Esophagus squamous epithelium (tissue), 5 donors: ENCODE results near the gene AMER3. TPM values are rescaled to one million over a fixed set of nuclear protein-coding genes. Genes with fewer than 3 reads are reported as not detected.

Source experiments
- DNase-seq: peaks from one replicate; lab custom pipeline; 2025; lab: John Stamatoyannopoulos, UW
- H3K27ac ChIP-seq, 4 donors: fragments of 200-600 bp; sonication (generic); one replicate each; pipeline ENCODE4 v1.5.1; 2016 to 2019; ENCODE audit warnings: mild to moderate bottlenecking in 1 of 4
- H3K27me3 ChIP-seq, 4 donors: fragments of 200-600 bp; sonication (generic); 1 replicate in 3 of 4; 2 replicates in 1 of 4; pipeline versions ENCODE4 v1.5.1 to v1.6.0; 2017 to 2021; ENCODE audit warnings: antibody characterized with exemption in 1 of 4
- H3K36me3 ChIP-seq, 3 donors: fragments of 200-600 bp; sonication (generic); one replicate each; pipeline ENCODE4 v1.5.1; 2016 to 2019
- H3K4me1 ChIP-seq, 3 donors: fragments of 200-600 bp; sonication (generic); one replicate each; pipeline ENCODE4 v1.5.1; 2017 to 2019
- H3K4me3 ChIP-seq, 4 donors: fragments of 200-600 bp; sonication (generic); 1 replicate in 3 of 4; 2 replicates in 1 of 4; pipeline ENCODE4 v1.5.1; 2016 to 2019; ENCODE audit warnings: mild to moderate bottlenecking in 2 of 4, moderate library complexity in 1 of 4
- H3K9me3 ChIP-seq, 3 donors: fragments of 200-600 bp; sonication (generic); one replicate each; pipeline ENCODE4 v1.5.1; 2016 to 2019
- POLR2A ChIP-seq, 4 donors: fragments of 450-650 bp; IDR thresholded peaks; one replicate each; pipeline ENCODE4 v1.6.1; 2017; ENCODE audit warnings: antibody characterized with exemption in 4 of 4, mild to moderate bottlenecking in 4 of 4, moderate library complexity in 3 of 4
- WGBS, 2 donors: methylation state at CpG; one replicate each; pipeline ENCODE4 v1.1.5; 2018; 5-methylcytosine and 5-hydroxymethylcytosine counted together
- intact Hi-C: fragments of 100-400 bp; cut with DNase I; formaldehyde crosslinking; loops from one replicate; pipeline ENCODE4 v1.15.0; 2022
- total RNA-seq, 4 donors: library from RNA; depleted of rRNA; stranded (reverse); fragments of >200 nt; gene quantifications; one replicate each; pipeline ENCODE4 v1.1.0, GENCODE V29; 2016
- TF ChIP-seq, protein P1 (sequence below), 6 experiments: fragments of 450-650 bp in 4 of 6; fragments of 200-600 bp in 2 of 6; sonication (generic) in 2 of 6; IDR thresholded peaks; one replicate each; pipeline ENCODE4 v1.5.1; 2016 to 2019; ENCODE audit warnings: antibody characterized with exemption in 6 of 6, mild to moderate bottlenecking in 4 of 6, moderate library complexity in 4 of 6
- donor health status: DM: yes; HTN: yes; CAD: no.

The AMER3 gene
- total RNA-seq, 4 donors from 2014 or later: not detected

DNA sequence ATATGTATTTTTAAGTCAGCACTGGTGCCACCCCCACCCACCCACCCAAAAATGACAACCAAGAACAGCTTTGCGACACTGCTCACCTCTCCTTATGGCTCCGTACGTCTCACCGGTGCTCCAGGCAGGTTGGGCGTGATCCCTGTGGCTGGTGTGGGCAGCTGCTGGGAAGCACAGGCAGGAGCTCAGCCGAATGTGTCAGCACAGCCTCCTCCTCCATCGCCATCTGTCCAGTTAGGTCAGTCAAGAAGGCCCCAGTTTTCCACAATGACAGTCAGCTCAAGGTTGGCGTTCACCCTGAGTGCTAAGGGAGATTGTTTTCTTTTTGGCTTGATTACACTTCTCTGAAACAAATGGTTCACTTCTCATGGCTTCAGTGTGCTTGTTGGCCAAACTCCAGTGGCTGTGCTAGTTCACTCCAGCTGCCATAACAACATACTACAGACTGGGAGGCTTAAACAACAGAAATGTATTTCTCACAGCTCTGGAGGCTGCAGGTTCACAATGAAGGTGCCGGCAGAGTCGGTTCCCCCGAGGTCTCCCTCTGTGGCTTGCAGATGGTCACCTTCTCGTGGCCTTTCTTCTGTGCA is 30.2 kb downstream of the AMER3 start:
- intact Hi-C loops: no loop called here
- Histone ChIP-seq H3K27ac (no peak overlapping the region), H3K27me3 (peaks cover 0 to 5% (median 0%) of the 10 kb centered on the region in 4 donors), H3K9me3 (no peaks in the 10 kb centered on the region), H3K36me3 (no peaks in the 10 kb centered on the region), H3K4me3 (no peak overlapping the region), H3K4me1 (no peaks in the 10 kb centered on the region)
- 69 to 80% methylated on average over 7 to 8 of the region's 12 CpGs for WGBS, 2 donors
- TF ChIP-seq, protein P1, sequence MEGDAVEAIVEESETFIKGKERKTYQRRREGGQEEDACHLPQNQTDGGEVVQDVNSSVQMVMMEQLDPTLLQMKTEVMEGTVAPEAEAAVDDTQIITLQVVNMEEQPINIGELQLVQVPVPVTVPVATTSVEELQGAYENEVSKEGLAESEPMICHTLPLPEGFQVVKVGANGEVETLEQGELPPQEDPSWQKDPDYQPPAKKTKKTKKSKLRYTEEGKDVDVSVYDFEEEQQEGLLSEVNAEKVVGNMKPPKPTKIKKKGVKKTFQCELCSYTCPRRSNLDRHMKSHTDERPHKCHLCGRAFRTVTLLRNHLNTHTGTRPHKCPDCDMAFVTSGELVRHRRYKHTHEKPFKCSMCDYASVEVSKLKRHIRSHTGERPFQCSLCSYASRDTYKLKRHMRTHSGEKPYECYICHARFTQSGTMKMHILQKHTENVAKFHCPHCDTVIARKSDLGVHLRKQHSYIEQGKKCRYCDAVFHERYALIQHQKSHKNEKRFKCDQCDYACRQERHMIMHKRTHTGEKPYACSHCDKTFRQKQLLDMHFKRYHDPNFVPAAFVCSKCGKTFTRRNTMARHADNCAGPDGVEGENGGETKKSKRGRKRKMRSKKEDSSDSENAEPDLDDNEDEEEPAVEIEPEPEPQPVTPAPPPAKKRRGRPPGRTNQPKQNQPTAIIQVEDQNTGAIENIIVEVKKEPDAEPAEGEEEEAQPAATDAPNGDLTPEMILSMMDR (IDR thresholded peaks at IDR 0.05): no peak
- no peak for TF ChIP-seq POLR2A (IDR thresholded peaks at IDR 0.05)
- DNase-seq: no peak

DNA sequence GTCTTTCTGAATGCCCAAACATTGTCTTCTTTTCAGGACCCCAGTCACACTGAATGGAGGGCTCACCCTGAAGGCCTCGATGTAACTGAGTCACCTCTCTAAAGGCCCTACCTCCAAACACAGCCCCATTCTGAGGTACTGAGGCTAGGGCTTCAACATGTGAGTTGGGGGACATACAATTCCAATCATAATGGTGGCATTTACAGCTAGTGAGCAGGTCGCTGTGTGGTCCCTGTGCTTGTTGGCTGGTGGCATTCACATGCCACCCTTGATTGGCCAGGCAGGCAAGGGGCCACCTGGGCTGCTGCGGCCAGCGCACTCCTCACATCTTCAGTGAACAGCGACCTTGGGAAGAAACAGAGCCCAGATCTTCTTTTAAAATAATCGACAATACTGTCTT is 30.7 kb downstream of the AMER3 start:
- no peak overlapping the region for H3K4me3 ChIP-seq
- TF ChIP-seq, protein P1 (IDR thresholded peaks at IDR 0.05): no peak
- no peak for TF ChIP-seq POLR2A (IDR thresholded peaks at IDR 0.05)
- H3K36me3 ChIP-seq: no peaks in the 10 kb centered on the region
- peaks cover 0 to under 1% (median 0%) of the 10 kb centered on the region in 4 donors for H3K27me3 ChIP-seq
- no peak overlapping the region for H3K27ac ChIP-seq
- no peaks in the 10 kb centered on the region for H3K9me3 ChIP-seq
- no peak for DNase-seq
- 87 to 92% methylated on average over 5 to 6 of the region's 6 CpGs for WGBS, 2 donors
- H3K4me1 ChIP-seq: no peaks in the 10 kb centered on the region
- intact Hi-C loops: no loop called here

DNA sequence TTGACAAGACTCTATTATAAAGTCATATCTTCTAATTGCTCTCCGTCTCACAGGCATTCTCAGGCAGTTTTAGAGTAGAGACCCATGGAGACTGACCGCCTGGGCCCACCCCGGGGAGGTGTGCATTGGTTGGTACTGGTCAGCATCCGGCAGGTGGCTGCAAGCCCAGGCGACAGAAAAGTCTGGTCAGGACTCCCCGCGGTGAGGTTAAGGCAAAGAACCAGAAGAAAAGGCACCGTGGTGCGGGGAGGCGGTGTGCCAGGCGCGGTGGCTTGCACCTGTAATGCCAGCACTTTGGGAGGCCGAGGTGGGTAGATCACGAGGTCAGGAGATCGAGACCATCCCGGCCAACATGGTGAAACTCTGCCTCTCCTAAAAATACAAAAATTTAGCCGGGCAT is 32.5 kb downstream of the AMER3 start:
- intact Hi-C loops: no loop called here
- TF ChIP-seq, protein P1 (IDR thresholded peaks at IDR 0.05): no peak
- no peak for TF ChIP-seq POLR2A (IDR thresholded peaks at IDR 0.05)
- H3K36me3 ChIP-seq: no peaks in the 10 kb centered on the region
- H3K4me3 ChIP-seq: no peak overlapping the region
- H3K4me1 ChIP-seq: no peaks in the 10 kb centered on the region
- DNase-seq: no peak
- H3K27ac ChIP-seq: no peak overlapping the region
- H3K9me3 ChIP-seq: no peaks in the 10 kb centered on the region
- WGBS, 2 donors: 83 to 86% methylated on average over 15 to 17 of the region's 17 CpGs
- no peaks in the 10 kb centered on the region for H3K27me3 ChIP-seq

DNA sequence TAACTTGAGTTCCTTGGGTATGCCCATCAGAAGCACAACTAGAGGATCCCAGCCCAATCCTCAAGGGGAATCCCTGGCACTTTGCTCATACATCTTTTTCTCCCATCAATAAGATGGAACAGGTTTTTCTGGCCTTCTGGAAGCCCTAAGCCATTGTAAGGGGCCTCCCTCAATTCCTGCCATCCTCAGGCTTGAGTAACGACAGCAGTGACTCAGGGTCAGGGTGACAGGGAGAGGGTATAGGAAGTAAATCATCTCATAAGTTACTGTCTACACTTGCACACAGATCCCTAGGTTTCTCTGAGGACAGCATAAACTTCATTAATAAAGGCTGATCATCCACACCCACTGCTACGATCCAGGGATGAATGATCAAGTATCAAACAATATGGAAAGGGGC is 35.0 kb downstream of the AMER3 start:
- H3K4me1 ChIP-seq: no peaks in the 10 kb centered on the region
- 40 to 81% methylated on average over 1 to 2 of the region's 2 CpGs for WGBS, 2 donors
- no peaks in the 10 kb centered on the region for H3K9me3 ChIP-seq
- H3K27ac ChIP-seq: no peak overlapping the region
- H3K4me3 ChIP-seq: no peak overlapping the region
- H3K36me3 ChIP-seq: no peaks in the 10 kb centered on the region
- no peaks in the 10 kb centered on the region for H3K27me3 ChIP-seq
- no peak for TF ChIP-seq POLR2A (IDR thresholded peaks at IDR 0.05)
- TF ChIP-seq, protein P1 (IDR thresholded peaks at IDR 0.05): no peak
- no peak for DNase-seq
- intact Hi-C loops: no loop called here

DNA sequence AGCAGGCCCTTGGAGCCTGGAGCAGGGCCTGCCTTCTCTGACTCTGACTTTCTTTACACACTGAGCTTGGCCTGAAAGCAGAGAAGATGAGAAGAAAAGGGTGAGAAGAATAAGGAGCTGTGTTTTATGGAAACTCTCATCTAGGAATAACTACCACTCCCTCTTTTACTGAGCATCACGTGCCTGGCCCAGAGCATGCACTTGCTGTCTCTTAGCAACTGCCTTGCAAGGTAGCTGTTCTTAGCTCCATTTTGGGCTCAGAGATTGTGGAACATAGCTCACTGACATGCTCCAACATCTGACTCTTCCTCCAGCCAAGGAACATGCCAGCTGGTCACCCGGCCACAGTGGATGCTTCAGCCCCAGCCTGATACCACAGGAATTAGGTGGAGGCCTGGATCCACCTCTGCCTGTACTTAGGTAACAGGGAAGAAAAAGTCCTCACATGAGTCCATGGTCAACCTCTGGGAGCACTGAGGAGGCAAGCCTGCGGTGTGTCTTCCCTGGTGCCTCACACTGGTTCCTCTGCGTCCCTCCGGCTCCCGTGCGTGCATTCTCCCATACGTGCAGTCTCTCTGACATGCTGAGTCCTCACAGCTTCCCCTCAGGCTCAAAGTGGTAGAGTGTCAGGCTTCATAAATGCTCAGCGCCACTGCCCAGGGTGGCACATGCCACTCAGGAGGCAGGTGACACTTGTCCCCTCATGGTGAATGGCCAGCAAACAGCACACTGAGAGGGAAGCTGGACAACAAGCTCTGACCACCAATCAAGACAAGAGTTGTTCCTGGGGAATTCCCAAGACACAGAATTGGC is 35.7 kb downstream of the AMER3 start:
- intact Hi-C loops: no loop called here
- Histone ChIP-seq H3K27me3 (no peaks in the 10 kb centered on the region), H3K4me1 (no peaks in the 10 kb centered on the region), H3K27ac (no peak overlapping the region), H3K36me3 (no peaks in the 10 kb centered on the region), H3K9me3 (no peaks in the 10 kb centered on the region), H3K4me3 (no peak overlapping the region)
- TF ChIP-seq, protein P1 (IDR thresholded peaks at IDR 0.05): no peak
- TF ChIP-seq POLR2A (IDR thresholded peaks at IDR 0.05): no peak
- 85 to 90% methylated on average over 3 to 6 of the region's 9 CpGs for WGBS, 2 donors
- DNase-seq: no peak
